Stimulated activated CD8-positive, alpha-beta memory T cell treated with anti-CD3 and anti-CD28 coated beads, Interleukin-15, amount 100 ng/mL, for 48 hours (primary cell): ENCODE results near the gene TRDMT1.

Experiments
- DNase-seq, 2 donors: peaks; one replicate each; pipeline ENCODE4 v3.0.0-alpha.2; 2020; ENCODE audit warnings: low read depth in 2 of 2

The TRDMT1 gene

GRCh38 chr10:17174626-17175025, 26.8 kb downstream of the TRDMT1 start:
- no peak for DNase-seq

DNA sequence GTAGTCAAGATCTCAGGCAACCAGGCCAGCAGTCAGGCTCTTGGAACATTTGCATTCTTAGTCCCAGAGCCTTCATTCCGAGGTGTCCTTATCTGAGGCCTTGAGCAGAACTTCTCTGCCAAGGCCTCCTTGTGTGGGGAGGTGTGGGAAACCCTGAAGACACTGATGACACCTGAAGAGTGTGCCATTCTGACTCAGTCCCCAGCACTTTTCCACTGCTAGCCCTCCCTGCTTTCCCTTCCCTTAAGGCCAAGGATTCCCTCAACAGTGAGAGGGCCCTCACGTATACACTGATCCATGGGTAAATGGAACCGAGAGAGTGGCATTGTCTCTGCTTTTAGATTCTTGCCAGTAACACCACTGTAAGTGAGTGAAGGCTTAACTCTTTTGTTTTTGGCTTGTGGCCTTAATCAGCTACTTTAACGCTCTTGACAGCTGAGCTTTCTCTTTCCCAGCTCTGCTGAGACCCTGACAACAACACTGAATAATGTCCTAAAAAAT, 30.3 kb downstream of the TRDMT1 start:
- DNase-seq = no peak

- DNase-seq = no peak
Measured at GRCh38 chr10:17169803-17170202, 31.7 kb downstream of the TRDMT1 start.

DNA sequence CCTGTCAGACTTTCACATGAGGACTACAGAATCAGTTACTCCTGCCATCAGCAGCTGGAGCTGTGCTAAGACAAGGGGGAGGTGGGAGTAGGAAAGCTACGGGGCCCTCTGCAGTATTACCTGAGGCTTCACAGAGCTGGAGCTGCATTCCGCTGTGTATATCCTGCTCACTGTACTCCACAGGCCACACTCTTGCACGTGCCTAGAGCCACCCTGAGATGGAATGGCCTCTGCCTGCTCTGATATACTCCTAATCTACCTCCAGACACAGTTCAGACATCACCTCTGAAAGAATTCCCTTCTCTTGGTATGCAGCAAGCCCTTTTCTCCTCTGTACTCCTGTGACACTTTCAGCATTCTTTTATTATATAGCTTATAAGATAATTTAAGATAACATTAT, 34.8 kb downstream of the TRDMT1 start:
- DNase-seq = no peak

GRCh38 chr10:17162828-17163227, 38.6 kb downstream of the TRDMT1 start:
- DNase-seq = no peak

DNA sequence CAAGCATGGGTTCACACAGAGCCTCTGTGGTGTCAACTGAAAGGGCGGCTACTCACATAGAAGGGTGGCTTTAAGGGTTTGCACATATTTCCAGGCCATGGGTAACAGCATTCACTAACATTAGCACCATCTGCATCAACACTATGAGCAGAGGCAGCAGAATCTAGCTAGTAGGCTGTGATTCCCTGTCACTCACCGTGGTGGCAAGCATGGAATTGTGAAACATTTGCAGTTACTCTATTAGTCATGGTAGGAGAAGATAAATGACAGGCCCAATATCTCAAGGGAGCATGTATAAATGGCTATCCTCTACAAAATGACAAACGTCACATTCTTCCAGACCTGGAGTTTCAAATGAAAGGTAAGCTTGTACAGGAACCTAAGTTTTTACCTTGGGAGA, 39.7 kb downstream of the TRDMT1 start:
- no peak for DNase-seq

GRCh38 chr10:17157024-17157423, 44.4 kb downstream of the TRDMT1 start:
- DNase-seq = no peak

DNA sequence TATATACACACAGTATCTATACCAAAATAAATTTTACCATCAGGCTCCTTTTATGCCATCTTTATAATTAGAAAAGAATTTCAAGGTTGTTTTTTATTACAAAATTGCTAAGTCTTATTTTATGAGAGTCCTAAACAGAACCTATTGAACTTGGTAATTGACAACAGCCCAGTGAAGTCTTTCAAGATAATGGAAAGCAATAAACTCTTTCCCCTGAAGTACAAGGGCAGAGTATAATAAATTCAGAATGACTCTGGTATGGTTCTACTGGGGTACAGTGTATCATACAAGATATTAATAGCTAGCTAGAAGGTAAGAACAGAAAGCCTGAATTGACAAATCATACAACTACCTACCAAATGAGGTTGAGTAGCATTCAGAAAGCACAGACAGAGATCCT, 45.6 kb downstream of the TRDMT1 start:
- DNase-seq = no peak

- no peak for DNase-seq
Measured at GRCh38 chr10:17154116-17154515, 47.4 kb downstream of the TRDMT1 start.

- DNase-seq = no peak
Measured at GRCh38 chr10:17153321-17153720, 48.2 kb downstream of the TRDMT1 start.

- DNase-seq = no peak
Measured at GRCh38 chr10:17151716-17152115, 49.8 kb downstream of the TRDMT1 start.

GRCh38 chr10:17147884-17148489, 53.5 kb downstream of the TRDMT1 start:
- DNase-seq = no peak

DNA sequence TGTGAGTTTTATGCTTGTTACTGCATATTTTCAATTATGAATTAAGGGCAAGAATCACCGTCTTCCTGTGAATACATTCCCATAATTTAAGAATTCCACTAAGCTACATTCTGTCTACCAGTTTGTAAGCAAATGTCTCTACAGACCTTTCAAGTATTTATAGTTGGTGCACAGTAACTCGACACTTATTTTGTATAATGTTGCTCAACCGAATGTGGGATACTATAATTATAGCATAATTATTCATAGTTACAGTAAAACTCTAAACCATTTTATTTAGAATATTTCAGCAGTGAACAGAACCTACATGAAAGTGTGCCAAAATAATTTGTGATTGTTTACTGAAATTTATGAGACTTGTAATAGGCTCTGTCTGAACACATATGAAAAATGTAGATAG, 54.6 kb downstream of the TRDMT1 start:
- no peak for DNase-seq

DNA sequence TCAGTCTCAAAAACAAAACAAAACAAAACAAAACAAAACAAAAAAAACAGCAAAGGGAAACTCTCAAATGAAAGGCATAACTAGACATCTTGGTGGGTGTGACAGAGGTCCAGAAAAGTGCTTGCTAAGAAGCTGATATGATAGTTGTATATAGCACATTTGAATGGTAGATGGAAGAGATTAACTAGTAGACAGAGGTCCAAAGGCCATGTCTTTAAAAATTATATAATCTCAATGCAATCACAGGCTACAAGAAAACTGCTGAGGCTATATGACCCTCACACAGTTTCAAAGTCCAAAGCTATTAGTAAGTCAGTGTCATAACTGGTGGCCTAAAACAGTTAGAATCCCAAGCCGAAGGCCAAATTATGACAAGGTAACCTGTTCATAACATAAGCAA, 56.2 kb downstream of the TRDMT1 start:
- DNase-seq = no peak

GRCh38 chr10:17144757-17145156, 56.7 kb downstream of the TRDMT1 start:
- peak; percentile 41 to 42 for DNase-seq

- DNase-seq = no peak
Measured at GRCh38 chr10:17144032-17144431, 57.4 kb downstream of the TRDMT1 start.

DNA sequence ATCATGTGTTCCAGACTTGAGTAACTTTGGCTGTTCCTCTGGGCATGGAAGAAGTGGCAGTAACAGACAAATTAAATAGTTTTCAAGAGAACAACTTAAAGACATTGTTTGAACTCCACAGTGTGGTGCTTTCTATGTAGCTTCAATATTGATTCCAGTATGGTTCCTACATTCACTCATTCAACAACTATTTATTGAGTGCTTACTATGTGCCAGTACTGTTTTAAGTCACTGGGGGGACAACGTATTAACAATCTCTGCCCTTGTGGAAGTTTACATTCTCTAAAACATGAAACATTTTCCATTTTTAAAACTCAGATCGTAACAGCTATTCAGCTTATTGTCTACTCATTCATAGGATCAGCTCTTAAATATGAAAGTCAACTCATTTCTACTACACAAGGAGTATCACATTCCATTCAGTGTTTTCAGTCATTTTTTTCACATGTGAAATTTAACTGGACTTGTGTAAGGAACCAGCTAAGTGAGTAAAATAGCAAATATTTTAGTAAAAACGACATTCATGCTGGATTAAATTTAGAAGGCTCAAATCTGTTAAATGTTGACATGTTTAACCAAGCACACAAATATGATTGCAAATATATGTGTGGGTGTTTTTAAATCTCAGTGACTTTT, 58.3 kb downstream of the TRDMT1 start:
- no peak for DNase-seq

DNA sequence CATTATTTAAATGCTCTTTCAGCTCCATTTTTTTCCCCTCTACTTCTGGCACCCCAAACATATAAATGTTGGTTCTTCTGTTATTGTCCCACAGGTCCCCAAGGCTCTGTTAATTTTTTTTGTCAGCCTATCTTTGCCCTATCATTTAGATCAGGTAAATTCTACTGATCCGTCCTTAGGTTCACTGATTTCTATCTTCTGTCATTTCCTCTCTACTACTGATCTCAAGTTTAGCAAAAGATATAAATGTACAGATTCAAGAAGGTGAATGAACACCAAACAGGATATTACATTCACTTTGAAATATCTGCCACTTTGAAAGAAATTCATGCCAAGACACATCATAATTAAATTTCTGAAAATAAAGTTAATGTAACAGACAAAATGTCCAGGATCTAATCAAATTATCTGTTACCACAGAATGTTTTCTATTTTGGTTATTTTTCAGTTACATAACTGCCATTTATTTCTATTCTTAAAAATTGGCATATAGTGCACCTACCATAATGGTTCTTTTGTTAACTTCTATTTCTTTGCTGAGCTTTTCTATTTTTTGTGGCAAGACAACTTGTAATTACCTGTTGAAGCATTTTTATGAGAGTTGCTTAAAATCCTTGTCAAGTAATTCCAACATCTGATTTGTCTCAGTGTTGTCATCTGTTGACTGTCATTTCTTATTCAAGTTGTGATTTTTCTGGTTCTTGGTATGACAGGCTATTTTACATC, 59.8 kb downstream of the TRDMT1 start:
- DNase-seq = no peak

- no peak for DNase-seq
Measured at GRCh38 chr10:17140386-17140761, 61.1 kb downstream of the TRDMT1 start.

- DNase-seq = no peak
Measured at GRCh38 chr10:17138460-17139042, 62.9 kb downstream of the TRDMT1 start.

DNA sequence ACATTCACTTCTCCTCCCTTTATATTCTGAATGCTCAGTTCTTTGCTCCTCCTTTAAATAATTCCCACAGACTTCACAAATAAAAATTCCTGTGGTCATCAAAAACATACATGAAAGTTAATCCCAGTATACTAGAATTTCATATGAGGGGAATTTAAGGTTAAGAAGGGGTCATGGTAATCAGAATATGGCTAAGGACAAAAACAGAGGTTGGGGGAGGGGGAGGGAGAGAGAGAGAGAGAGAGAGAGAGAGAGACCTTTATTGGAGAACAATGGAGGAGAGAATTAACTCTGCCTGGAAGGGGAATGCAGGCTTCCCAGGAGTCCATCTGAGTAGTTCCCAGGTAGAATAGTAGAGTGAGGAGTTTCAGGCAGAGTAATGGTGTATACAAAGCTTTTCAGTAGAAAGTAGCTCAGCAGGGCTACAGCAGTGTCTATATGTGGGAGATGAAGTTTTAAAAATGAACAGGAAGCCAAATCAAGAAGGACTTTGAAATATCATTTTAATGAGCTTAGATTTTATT, 66.7 kb downstream of the TRDMT1 start:
- no peak for DNase-seq

DNA sequence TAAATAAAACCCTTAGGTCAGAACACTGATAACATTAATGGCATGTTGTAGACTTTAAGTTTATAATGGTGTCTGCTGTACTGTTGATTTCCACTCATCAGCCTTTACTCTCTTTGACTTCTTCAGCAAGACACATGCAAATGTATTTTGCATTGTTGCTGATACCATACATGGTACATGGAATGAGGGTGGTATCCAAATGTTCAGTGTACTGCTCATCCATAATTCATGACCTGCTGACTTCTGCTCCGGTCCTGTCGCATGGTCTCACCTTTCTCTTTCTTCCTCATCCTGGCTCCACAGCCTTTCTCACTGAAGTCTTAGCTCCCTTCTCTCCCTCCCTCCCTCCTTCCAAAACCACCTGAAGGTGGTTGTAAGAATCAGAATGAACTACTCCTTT, 67.2 kb downstream of the TRDMT1 start:
- no peak for DNase-seq

DNA sequence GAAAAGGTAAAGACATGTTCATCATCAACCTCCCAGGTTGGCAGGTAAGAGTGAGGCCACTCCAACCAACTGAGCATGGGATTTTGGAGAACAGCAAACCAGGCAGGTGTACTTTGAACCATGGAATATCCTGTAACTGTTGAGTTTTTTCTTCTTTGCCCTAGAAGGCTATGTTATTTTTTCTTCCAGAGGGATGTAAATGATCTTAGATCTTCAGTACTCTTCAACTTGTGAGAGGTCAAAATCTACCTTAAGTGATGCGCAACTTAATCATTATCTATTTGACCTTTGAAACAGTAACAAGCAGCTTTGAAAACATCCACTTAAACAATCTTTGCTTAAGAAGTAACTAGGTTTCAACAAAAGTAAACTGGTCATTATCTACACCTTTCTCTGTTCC, 71.7 kb downstream of the TRDMT1 start, which contains the start of gene CUBN:
TSS of gene CUBN (minus strand) at position 71 of the 400 bp plus-strand sequence. CDS start at position 25, 46 bp downstream.
- DNase-seq = no peak
